Measurements from ENCODE around the gene PJA1.

DNA sequence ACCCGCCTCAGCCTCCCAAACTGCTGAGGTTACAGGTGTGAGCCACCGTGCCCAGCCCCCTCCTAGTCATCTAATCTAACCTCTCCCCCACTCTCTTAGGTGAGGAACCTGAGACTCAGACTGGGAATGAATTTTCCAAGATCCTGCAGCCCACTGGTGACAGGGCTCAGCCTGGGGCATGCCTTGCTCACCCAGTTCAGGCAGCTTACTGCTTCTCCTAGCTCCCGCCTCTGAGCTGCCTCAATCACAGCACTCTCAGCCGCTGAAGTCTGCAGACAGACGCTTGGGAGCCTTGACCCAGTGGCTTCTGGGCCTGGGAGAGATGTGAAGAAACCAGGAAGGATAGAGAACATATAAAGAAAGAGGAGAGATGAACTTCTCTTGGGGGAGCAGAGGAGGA, 24.4 kb downstream of the PJA1 start:
- TF ChIP-seq, protein P1, sequence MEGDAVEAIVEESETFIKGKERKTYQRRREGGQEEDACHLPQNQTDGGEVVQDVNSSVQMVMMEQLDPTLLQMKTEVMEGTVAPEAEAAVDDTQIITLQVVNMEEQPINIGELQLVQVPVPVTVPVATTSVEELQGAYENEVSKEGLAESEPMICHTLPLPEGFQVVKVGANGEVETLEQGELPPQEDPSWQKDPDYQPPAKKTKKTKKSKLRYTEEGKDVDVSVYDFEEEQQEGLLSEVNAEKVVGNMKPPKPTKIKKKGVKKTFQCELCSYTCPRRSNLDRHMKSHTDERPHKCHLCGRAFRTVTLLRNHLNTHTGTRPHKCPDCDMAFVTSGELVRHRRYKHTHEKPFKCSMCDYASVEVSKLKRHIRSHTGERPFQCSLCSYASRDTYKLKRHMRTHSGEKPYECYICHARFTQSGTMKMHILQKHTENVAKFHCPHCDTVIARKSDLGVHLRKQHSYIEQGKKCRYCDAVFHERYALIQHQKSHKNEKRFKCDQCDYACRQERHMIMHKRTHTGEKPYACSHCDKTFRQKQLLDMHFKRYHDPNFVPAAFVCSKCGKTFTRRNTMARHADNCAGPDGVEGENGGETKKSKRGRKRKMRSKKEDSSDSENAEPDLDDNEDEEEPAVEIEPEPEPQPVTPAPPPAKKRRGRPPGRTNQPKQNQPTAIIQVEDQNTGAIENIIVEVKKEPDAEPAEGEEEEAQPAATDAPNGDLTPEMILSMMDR (IDR thresholded peaks at IDR 0.05): no peak
- TF ChIP-seq POLR2A (IDR thresholded peaks at IDR 0.05): no peak
